Loucy (cell line): ENCODE results near the gene DIS3.

ENCODE experiments used
- H2AFZ ChIP-seq: fragments of 200-600 bp; sonication (generic); 2 replicates; pipeline ENCODE4 v1.6.0; 2016; ENCODE audit warnings: antibody characterized with exemption, mild to moderate bottlenecking, low read length, moderate library complexity
- H3F3A ChIP-seq: fragments of 200-600 bp; 2 replicates; pipeline ENCODE4 v1.6.0; 2016; ENCODE audit warnings: antibody characterized with exemption, low read depth, mild to moderate bottlenecking
- H3K27me3 ChIP-seq: fragments of 200-600 bp; sonication (generic); 2 replicates; pipeline ENCODE4 v1.6.1; 2014; ENCODE audit warnings: low read length, mild to moderate bottlenecking; ENCODE audit not compliant: insufficient read depth, poor library complexity, severe bottlenecking
- H3K36me3 ChIP-seq: fragments of 200-600 bp; sonication (generic); 2 replicates; pipeline ENCODE4 v1.6.1; 2016; ENCODE audit warnings: low read length; ENCODE audit not compliant: insufficient read depth
- H3K4me1 ChIP-seq: fragments of 200-600 bp; sonication (generic); 2 replicates; pipeline ENCODE4 v1.5.1; 2014; ENCODE audit warnings: low read length, mild to moderate bottlenecking; ENCODE audit not compliant: insufficient read depth, poor library complexity, severe bottlenecking
- H3K4me2 ChIP-seq: fragments of 200-600 bp; sonication (generic); 2 replicates; pipeline ENCODE4 v1.6.0; 2014; ENCODE audit warnings: antibody characterized with exemption, low read length, low read depth, mild to moderate bottlenecking; ENCODE audit not compliant: poor library complexity, severe bottlenecking
- H3K4me3 ChIP-seq: fragments of 200-600 bp; sonication (generic); 2 replicates; pipeline ENCODE4 v1.5.1; 2014; ENCODE audit warnings: low read length, mild to moderate bottlenecking, mixed read lengths; ENCODE audit not compliant: poor library complexity, severe bottlenecking
- H3K79me2 ChIP-seq: fragments of 200-600 bp; sonication (generic); 2 replicates; pipeline ENCODE4 v1.6.1; 2014; ENCODE audit warnings: low read length; ENCODE audit not compliant: insufficient read depth
- H3K9ac ChIP-seq: fragments of 200-600 bp; sonication (generic); 2 replicates; pipeline ENCODE4 v1.6.0; 2014; ENCODE audit warnings: mild to moderate bottlenecking, low read depth, low read length, moderate library complexity; ENCODE audit not compliant: poor library complexity, severe bottlenecking
- H3K9me2 ChIP-seq: fragments of 200-600 bp; sonication (generic); replicated peaks from 2 replicates; pipeline ENCODE4 v1.6.1; 2016; ENCODE audit warnings: low read depth, low read length, mixed read lengths
- H3K9me3 ChIP-seq: fragments of 200-600 bp; sonication (generic); 2 replicates; pipeline ENCODE4 v1.6.1; 2014; ENCODE audit warnings: mild to moderate bottlenecking, antibody characterized with exemption, low read length, low read depth; ENCODE audit not compliant: insufficient read depth
- H4K20me1 ChIP-seq: fragments of 200-600 bp; sonication (generic); 2 replicates; pipeline ENCODE4 v1.6.0; 2014; ENCODE audit warnings: antibody characterized with exemption, low read length, mild to moderate bottlenecking; ENCODE audit not compliant: insufficient read depth, poor library complexity, severe bottlenecking
- EZH2phosphoT487 ChIP-seq: fragments of 200-600 bp; IDR thresholded peaks from 2 replicates; pipeline ENCODE4 v1.6.1; 2018; ENCODE audit warnings: antibody characterized with exemption, mild to moderate bottlenecking, moderate library complexity, borderline replicate concordance
- TF ChIP-seq, protein P1 (sequence below): fragments of 200-600 bp; sonication (generic); conservative IDR thresholded peaks from 2 replicates; pipeline ENCODE4 v1.5.1; 2014; ENCODE audit warnings: mild to moderate bottlenecking, antibody characterized with exemption, low read length

The DIS3 gene, protein sequence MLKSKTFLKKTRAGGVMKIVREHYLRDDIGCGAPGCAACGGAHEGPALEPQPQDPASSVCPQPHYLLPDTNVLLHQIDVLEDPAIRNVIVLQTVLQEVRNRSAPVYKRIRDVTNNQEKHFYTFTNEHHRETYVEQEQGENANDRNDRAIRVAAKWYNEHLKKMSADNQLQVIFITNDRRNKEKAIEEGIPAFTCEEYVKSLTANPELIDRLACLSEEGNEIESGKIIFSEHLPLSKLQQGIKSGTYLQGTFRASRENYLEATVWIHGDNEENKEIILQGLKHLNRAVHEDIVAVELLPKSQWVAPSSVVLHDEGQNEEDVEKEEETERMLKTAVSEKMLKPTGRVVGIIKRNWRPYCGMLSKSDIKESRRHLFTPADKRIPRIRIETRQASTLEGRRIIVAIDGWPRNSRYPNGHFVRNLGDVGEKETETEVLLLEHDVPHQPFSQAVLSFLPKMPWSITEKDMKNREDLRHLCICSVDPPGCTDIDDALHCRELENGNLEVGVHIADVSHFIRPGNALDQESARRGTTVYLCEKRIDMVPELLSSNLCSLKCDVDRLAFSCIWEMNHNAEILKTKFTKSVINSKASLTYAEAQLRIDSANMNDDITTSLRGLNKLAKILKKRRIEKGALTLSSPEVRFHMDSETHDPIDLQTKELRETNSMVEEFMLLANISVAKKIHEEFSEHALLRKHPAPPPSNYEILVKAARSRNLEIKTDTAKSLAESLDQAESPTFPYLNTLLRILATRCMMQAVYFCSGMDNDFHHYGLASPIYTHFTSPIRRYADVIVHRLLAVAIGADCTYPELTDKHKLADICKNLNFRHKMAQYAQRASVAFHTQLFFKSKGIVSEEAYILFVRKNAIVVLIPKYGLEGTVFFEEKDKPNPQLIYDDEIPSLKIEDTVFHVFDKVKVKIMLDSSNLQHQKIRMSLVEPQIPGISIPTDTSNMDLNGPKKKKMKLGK

DNA sequence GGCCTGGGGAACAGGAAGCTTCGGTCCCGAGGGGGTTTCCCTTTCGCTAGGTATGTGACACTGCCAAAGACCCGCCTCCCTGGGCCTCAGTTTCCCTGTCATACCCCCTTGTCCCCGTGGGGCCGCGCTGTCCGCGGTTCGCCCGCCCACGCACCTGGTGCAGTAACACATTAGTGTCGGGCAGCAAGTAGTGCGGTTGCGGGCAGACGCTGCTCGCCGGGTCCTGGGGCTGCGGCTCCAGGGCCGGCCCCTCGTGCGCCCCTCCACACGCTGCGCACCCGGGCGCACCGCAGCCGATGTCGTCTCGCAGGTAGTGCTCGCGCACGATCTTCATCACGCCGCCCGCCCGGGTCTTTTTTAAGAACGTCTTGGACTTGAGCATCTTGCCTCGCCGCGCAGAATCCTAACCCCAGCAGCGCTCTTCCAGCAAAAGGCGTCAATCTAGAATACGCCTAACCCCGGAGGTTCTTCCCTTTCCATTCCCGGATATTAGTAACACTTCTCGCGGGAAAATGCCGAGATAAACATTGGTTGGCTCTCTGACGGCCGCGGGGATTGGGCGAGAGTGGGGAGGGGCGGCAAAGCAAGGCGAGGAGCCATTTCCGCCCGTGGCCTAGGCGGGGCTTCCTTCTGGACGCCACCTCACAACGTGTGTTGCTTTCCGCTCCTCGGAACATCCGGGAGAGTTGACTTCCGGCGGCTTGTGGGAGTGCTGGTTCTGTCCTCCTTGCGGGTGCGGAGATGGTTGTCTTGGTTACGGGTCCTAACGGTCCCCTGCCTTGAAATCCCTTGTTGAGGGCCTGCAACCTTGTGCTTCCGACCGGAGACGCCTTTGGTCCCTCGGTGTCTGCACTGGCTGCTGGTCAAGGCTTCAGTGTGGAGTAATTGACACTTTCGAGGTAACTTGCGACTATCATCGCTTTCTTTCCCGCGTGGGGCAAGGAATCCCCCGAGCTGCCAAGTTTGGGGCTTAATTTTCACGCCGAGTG, at the start of gene DIS3, which contains the start of gene PIBF1:
TSS of gene DIS3 (minus strand) at position 450 of the 989 bp plus-strand sequence. CDS start at position 382, 68 bp downstream.
TSS of gene PIBF1 (plus strand) at position 683 of the 989 bp plus-strand sequence. CDS start 1,337 bp downstream, outside the sequence.
- TF ChIP-seq, protein P1, sequence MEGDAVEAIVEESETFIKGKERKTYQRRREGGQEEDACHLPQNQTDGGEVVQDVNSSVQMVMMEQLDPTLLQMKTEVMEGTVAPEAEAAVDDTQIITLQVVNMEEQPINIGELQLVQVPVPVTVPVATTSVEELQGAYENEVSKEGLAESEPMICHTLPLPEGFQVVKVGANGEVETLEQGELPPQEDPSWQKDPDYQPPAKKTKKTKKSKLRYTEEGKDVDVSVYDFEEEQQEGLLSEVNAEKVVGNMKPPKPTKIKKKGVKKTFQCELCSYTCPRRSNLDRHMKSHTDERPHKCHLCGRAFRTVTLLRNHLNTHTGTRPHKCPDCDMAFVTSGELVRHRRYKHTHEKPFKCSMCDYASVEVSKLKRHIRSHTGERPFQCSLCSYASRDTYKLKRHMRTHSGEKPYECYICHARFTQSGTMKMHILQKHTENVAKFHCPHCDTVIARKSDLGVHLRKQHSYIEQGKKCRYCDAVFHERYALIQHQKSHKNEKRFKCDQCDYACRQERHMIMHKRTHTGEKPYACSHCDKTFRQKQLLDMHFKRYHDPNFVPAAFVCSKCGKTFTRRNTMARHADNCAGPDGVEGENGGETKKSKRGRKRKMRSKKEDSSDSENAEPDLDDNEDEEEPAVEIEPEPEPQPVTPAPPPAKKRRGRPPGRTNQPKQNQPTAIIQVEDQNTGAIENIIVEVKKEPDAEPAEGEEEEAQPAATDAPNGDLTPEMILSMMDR: peak; percentile 22; the same call in 1 of the 2 replicates
- TF ChIP-seq EZH2phosphoT487: no peak
- Histone ChIP-seq H3K79me2 (peaks cover 93% of the 10 kb centered on the region), H3F3A (no peaks in the 10 kb centered on the region), H3K9me3 (no peaks in the 10 kb centered on the region), H3K4me2 (peak within 1 kb of the TSS; percentile 86), H3K27me3 (no peaks in the 10 kb centered on the region), H4K20me1 (peaks cover 62% of the 10 kb centered on the region), H3K9me2 (no peaks in the 10 kb centered on the region), H3K36me3 (peaks cover 17% of the 10 kb centered on the region; the same call in 1 of the 2 replicates), H3K4me3 (peak within 1 kb of the TSS; percentile 90), H3K4me1 (peaks cover 61% of the 10 kb centered on the region), H2AFZ (peak within 1 kb of the TSS; percentile 82), H3K9ac (peak within 1 kb of the TSS; percentile 84)

DNA sequence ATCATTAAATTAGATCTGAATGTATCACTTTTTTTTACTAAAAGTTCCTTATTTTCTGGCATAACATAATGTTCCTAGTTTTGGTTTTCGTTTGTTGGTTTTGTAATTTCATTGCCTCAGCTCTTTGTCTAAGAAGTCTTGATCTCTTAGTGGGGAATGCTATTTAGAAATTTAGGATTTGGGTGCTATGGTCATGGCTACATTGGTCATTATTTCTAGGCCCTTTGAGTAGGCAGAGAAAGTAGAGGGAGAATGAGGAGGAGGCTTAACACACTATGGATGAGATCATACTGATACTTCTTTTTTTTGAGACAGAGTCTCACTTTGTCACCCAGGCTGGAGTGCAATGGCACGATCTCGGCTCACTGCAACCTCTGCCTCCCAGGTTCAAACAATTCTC, 42.0 kb upstream of the DIS3 start:
- Histone ChIP-seq H4K20me1 (no peaks in the 10 kb centered on the region), H3K4me3 (no peak overlapping the region), H3K9me3 (no peaks in the 10 kb centered on the region), H3F3A (0 out of 2 replicates have a peak, but pooled peaks cover 4% of the 10 kb centered on the region), H3K36me3 (peaks cover 38% of the 10 kb centered on the region; the same call in 1 of the 2 replicates), H2AFZ (no peak overlapping the region), H3K9ac (no peak overlapping the region), H3K9me2 (no peaks in the 10 kb centered on the region), H3K4me2 (no peak overlapping the region), H3K79me2 (no peaks in the 10 kb centered on the region), H3K4me1 (peaks cover 13% of the 10 kb centered on the region), H3K27me3 (no peaks in the 10 kb centered on the region)
- TF ChIP-seq EZH2phosphoT487: no peak
- TF ChIP-seq, protein P1: no peak
